Tibial nerve (tissue), 3 donors: ENCODE data around the gene FNDC5.

Source experiments
- POLR2A ChIP-seq, 2 donors: fragments of 450-650 bp; IDR thresholded peaks; one replicate each; pipeline ENCODE4 v1.6.1; 2017; ENCODE audit warnings: antibody characterized with exemption in 2 of 2, mild to moderate bottlenecking in 2 of 2, moderate library complexity in 2 of 2
- TF ChIP-seq, protein P1 (sequence below), 5 experiments: fragments of 200-600 bp in 3 of 5; fragments of 450-650 bp in 2 of 5; sonication (generic) in 3 of 5; IDR thresholded peaks; one replicate each; pipeline ENCODE4 v1.5.1; 2016 to 2019; ENCODE audit warnings: antibody characterized with exemption in 5 of 5, mild to moderate bottlenecking in 3 of 5, moderate library complexity in 2 of 5

DNA sequence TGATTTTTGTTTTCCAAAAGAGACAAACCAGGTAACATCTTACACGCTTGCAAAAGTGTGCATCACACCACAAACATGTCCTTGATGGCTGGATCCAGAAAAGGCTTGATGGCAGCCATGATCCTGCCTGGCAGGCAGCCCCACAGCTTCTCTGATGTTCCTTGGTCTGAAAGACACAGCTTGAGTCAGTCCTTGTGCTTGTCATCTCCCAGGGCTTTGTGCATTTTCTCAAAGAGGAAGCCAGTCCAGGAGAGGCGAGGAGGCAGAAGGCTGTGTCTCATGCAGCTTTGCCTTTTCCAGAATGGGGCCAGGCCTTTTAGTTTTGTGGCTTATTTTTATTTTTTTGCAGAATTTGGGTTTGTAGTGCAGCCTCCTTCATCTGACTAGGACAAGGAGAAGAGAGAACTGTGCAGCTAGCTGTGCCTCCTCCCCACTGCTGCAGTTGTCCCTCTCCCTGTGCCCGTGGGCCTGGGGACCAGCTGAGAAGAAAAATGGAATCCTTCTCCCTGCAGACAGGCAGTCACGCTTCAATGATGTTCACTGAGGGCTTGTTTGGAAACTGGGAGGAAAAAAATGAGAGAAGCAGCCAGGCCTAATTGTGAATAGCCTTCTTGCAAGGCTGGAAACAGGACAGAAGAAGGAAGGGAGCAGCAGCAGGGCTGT, 7.4 kb downstream of the FNDC5 start:
- TF ChIP-seq, protein P1, sequence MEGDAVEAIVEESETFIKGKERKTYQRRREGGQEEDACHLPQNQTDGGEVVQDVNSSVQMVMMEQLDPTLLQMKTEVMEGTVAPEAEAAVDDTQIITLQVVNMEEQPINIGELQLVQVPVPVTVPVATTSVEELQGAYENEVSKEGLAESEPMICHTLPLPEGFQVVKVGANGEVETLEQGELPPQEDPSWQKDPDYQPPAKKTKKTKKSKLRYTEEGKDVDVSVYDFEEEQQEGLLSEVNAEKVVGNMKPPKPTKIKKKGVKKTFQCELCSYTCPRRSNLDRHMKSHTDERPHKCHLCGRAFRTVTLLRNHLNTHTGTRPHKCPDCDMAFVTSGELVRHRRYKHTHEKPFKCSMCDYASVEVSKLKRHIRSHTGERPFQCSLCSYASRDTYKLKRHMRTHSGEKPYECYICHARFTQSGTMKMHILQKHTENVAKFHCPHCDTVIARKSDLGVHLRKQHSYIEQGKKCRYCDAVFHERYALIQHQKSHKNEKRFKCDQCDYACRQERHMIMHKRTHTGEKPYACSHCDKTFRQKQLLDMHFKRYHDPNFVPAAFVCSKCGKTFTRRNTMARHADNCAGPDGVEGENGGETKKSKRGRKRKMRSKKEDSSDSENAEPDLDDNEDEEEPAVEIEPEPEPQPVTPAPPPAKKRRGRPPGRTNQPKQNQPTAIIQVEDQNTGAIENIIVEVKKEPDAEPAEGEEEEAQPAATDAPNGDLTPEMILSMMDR (IDR thresholded peaks at IDR 0.05), result no peak
- no peak for TF ChIP-seq POLR2A (IDR thresholded peaks at IDR 0.05)
